ENCODE data around the gene LETMD1.

- no peak for TF ChIP-seq SNRNP70 (optimal IDR thresholded peaks at IDR 0.05; ENCODE audit: low read depth, low read length)
- TF ChIP-seq KLF16 (IDR thresholded peaks at IDR 0.05): no peak
- no peak for TF ChIP-seq CBX1 (IDR thresholded peaks at IDR 0.05; ENCODE audit: low read depth)
- TF ChIP-seq TAF15 (IDR thresholded peaks at IDR 0.05; ENCODE audit: low read depth, low read length): no peak
- TF ChIP-seq SMARCC2 (IDR thresholded peaks at IDR 0.05; ENCODE audit: low read depth): no peak
- TF ChIP-seq CTBP1 (IDR thresholded peaks at IDR 0.05; ENCODE audit: borderline replicate concordance): no peak
These were observed 11.8 kb upstream of the LETMD1 start for GRCh38 chr12:51036279-51036678.

All from K562 (cell line).